H9 (cell line): ENCODE data around the gene ZNF423. TPM values are rescaled to one million over a fixed set of nuclear protein-coding genes. Genes with fewer than 3 reads are reported as not detected.
A peak's percentile ranks its signal among the peaks of the same experiment; 100 is the strongest.

Source experiments
- DNase-seq: peaks from one replicate; pipeline ENCODE4 v3.0.0-alpha.2; 2017
- H2AFZ ChIP-seq: one replicate; pipeline ENCODE4 v1.6.1; 2013; ENCODE audit warnings: mild to moderate bottlenecking, low read length, control low read depth, moderate library complexity
- H2AK5ac ChIP-seq: 2 replicates; pipeline ENCODE4 v1.6.1; 2013; ENCODE audit warnings: low read length, control low read depth, mixed read lengths; ENCODE audit not compliant: insufficient read length
- H2BK120ac ChIP-seq: one replicate; pipeline ENCODE4 v1.6.1; 2013; ENCODE audit warnings: low read depth, mild to moderate bottlenecking, low read length, control low read depth, inconsistent platforms; ENCODE audit not compliant: poor library complexity, severe bottlenecking
- H2BK12ac ChIP-seq: 2 replicates; pipeline ENCODE4 v1.6.1; 2013; ENCODE audit warnings: low read length, control low read depth, mixed read lengths, low read depth; ENCODE audit not compliant: insufficient read length
- H2BK15ac ChIP-seq: 2 replicates; pipeline ENCODE4 v1.6.1; 2013; ENCODE audit warnings: low read depth, low read length, control low read depth
- H2BK20ac ChIP-seq: one replicate; pipeline ENCODE4 v1.6.1; 2013; ENCODE audit warnings: low read depth, mild to moderate bottlenecking, low read length, control low read depth, inconsistent platforms; ENCODE audit not compliant: poor library complexity, severe bottlenecking
- H2BK5ac ChIP-seq: 2 replicates; pipeline ENCODE4 v1.6.1; 2013; ENCODE audit warnings: low read length, control low read depth, mixed read lengths; ENCODE audit not compliant: insufficient read length
- H3K14ac ChIP-seq: 2 replicates; pipeline ENCODE4 v1.6.1; 2013; ENCODE audit warnings: low read length, control low read depth; ENCODE audit not compliant: insufficient read depth
- H3K18ac ChIP-seq: 2 replicates; pipeline ENCODE4 v1.6.1; 2013; ENCODE audit warnings: low read depth, mild to moderate bottlenecking, mixed read lengths, low read length, control low read depth; ENCODE audit not compliant: insufficient read length
- H3K23ac ChIP-seq: 2 replicates; pipeline ENCODE4 v1.6.1; 2013; ENCODE audit warnings: low read length, control low read depth, mixed read lengths, low read depth; ENCODE audit not compliant: insufficient read length
- H3K23me2 ChIP-seq: 2 replicates; pipeline ENCODE4 v1.6.1; 2013; ENCODE audit warnings: low read depth, mild to moderate bottlenecking, mixed read lengths, low read length, control low read depth; ENCODE audit not compliant: insufficient read length, poor library complexity, severe bottlenecking
- H3K27ac ChIP-seq: 2 replicates; pipeline ENCODE4 v1.5.1; 2013; ENCODE audit warnings: low read length, control low read depth, mixed read lengths, low read depth; ENCODE audit not compliant: insufficient read length
- H3K27me3 ChIP-seq: 2 replicates; pipeline ENCODE4 v1.6.1; 2013; ENCODE audit warnings: low read length, control low read depth, inconsistent platforms; ENCODE audit not compliant: insufficient read depth
- H3K4ac ChIP-seq: 2 replicates; pipeline ENCODE4 v1.6.1; 2013; ENCODE audit warnings: low read depth, mild to moderate bottlenecking, control low read depth, inconsistent platforms, low read length, moderate library complexity
- H3K4me1 ChIP-seq: 2 replicates; pipeline ENCODE4 v1.6.1; 2013; ENCODE audit warnings: low read length, control low read depth, inconsistent platforms; ENCODE audit not compliant: insufficient read depth
- H3K4me2 ChIP-seq: 2 replicates; pipeline ENCODE4 v1.6.1; 2013; ENCODE audit warnings: low read length, control low read depth, mixed read lengths; ENCODE audit not compliant: insufficient read length, insufficient read depth
- H3K56ac ChIP-seq: 2 replicates; pipeline ENCODE4 v1.6.1; 2013; ENCODE audit warnings: low read depth, mild to moderate bottlenecking, mixed read lengths, low read length, control low read depth; ENCODE audit not compliant: insufficient read length
- H3K79me1 ChIP-seq: 2 replicates; pipeline ENCODE4 v1.6.1; 2013; ENCODE audit warnings: low read depth, mild to moderate bottlenecking, moderate library complexity, low read length, control low read depth, inconsistent platforms; ENCODE audit not compliant: insufficient read depth, poor library complexity, severe bottlenecking
- H3K79me2 ChIP-seq: 2 replicates; pipeline ENCODE4 v1.6.1; 2013; ENCODE audit warnings: low read length, control low read depth, inconsistent platforms; ENCODE audit not compliant: insufficient read depth
- H3K9ac ChIP-seq: 2 replicates; pipeline ENCODE4 v1.6.1; 2013; ENCODE audit warnings: low read length, control low read depth, mixed read lengths; ENCODE audit not compliant: insufficient read length; ENCODE audit errors: extremely low read depth
- H3K9me3 ChIP-seq: one replicate; pipeline ENCODE4 v1.6.1; 2013; ENCODE audit warnings: low read depth, low read length, inconsistent platforms; ENCODE audit not compliant: control insufficient read depth
- H3T11ph ChIP-seq: one replicate; pipeline ENCODE4 v1.6.1; 2013; ENCODE audit warnings: mild to moderate bottlenecking, low read length, control low read depth, inconsistent platforms
- H4K20me1 ChIP-seq: one replicate; pipeline ENCODE4 v1.6.1; 2013; ENCODE audit not compliant: control insufficient read depth, insufficient read length, insufficient read depth
- H4K5ac ChIP-seq: 2 replicates; pipeline ENCODE4 v1.6.1; 2013; ENCODE audit warnings: low read depth, mild to moderate bottlenecking, mixed read lengths, low read length, control low read depth; ENCODE audit not compliant: insufficient read length
- H4K8ac ChIP-seq: replicated peaks from 2 replicates; pipeline ENCODE4 v1.6.1; 2013; ENCODE audit warnings: low read length, control low read depth, mixed read lengths, low read depth; ENCODE audit not compliant: insufficient read length
- H4K91ac ChIP-seq: 2 replicates; pipeline ENCODE4 v1.6.1; 2013; ENCODE audit warnings: low read depth, mild to moderate bottlenecking, moderate library complexity, mixed read lengths, low read length, control low read depth; ENCODE audit not compliant: insufficient read length
- H3K27ac Mint-ChIP-seq, 3 experiments: 2 replicates in 2 of 3; 3 replicates in 1 of 3; pipeline ENCODE4 v1.8.0; 2020 to 2021; ENCODE audit warnings: mixed read lengths in 3 of 3, mild to moderate bottlenecking in 1 of 3, moderate library complexity in 1 of 3
- H3K27me3 Mint-ChIP-seq: 2 replicates; pipeline ENCODE4 v1.8.0; 2021; ENCODE audit warnings: low read depth, mild to moderate bottlenecking, moderate library complexity, mixed read lengths
- H3K36me3 Mint-ChIP-seq, 3 experiments: 2 replicates in 2 of 3; 3 replicates in 1 of 3; pipeline ENCODE4 v1.8.0; 2020 to 2021; ENCODE audit warnings: low read depth in 3 of 3, mixed read lengths in 3 of 3; ENCODE audit not compliant: insufficient read depth in 1 of 3
- H3K4me1 Mint-ChIP-seq, 2 experiments: 2 replicates each; pipeline ENCODE4 v1.8.0; 2020; ENCODE audit warnings: mixed read lengths in 2 of 2
- H3K4me3 Mint-ChIP-seq, 2 experiments: 2 replicates in 1 of 2; 3 replicates in 1 of 2; pipeline ENCODE4 v1.8.0; 2020 to 2021; ENCODE audit warnings: mild to moderate bottlenecking in 2 of 2, mixed read lengths in 2 of 2, moderate library complexity in 1 of 2
- H3K9me3 Mint-ChIP-seq, 2 experiments: 2 replicates in 1 of 2; 3 replicates in 1 of 2; pipeline ENCODE4 v1.8.0; 2020; ENCODE audit warnings: mild to moderate bottlenecking in 2 of 2, mixed read lengths in 2 of 2, moderate library complexity in 1 of 2
- WGBS: extraction: QIAGEN DNeasy Blood & Tissue Kit; methylation state at CpG from one replicate; pipeline ENCODE4 v1.1.7; 2013; ENCODE audit warnings: missing lambda C conversion rate, low lambda C conversion rate, mixed read lengths; ENCODE audit not compliant: insufficient read length; ENCODE audit errors: extremely low coverage; 5-methylcytosine and 5-hydroxymethylcytosine counted together
- total RNA-seq: library from RNA; stranded (reverse); gene quantifications from 2 replicates; pipeline ENCODE4 v1.2.1, GENCODE V29; 2021
- TF ChIP-seq, protein P1 (sequence below): fragments of 200-600 bp; sonication (generic); conservative IDR thresholded peaks from 3 replicates; pipeline ENCODE4 v1.8.0; 2021; ENCODE audit warnings: antibody characterized with exemption, mild to moderate bottlenecking

ZNF423 gene
- total RNA-seq, 1 experiment from 2014 or later, result 51.5 TPM

DNA sequence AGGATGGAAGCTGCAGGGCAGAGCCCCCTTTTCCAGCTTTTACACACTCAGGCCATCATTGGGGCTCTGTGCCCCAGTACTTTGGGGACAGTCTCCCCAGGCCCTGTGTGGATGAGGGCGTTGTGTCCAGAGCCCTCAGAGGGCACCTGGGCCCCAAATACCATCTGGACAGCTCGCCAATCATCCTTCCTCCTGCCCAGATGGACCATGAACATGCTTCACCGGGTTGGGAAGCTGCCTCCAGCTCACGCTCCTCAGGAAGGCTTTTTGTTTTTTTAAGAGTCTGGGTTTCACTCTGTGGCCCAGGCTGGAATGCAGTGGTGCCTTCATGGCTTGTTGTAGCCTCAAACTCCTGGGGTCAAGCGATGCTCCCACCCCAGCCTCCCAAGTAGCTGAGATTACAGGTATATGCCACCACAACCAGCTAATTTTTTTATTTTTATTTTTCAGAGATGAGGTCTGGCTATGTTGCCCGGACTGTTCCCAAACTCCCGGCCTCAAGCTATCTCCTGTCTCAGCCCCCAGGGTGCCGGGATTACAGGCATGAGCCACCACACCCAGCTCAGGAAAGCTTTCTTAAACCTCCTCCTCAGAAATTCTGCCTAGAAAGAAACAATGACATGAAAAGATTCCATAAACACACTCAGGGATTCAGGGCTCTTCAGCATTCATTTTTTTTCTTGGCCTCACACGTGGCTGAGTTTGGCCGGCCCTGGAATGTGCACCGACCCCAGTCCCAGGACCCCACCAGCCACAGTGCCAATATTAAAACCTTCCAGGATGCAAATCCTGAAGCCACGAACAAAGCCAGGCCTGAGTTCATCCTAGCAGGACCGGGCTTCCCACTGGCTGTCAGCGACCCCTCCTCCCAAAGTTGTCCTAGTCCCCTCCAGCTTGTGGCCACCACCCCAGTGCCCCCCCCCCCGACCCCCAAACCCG is 27.4 kb upstream of the ZNF423 start:
- TF ChIP-seq, protein P1, sequence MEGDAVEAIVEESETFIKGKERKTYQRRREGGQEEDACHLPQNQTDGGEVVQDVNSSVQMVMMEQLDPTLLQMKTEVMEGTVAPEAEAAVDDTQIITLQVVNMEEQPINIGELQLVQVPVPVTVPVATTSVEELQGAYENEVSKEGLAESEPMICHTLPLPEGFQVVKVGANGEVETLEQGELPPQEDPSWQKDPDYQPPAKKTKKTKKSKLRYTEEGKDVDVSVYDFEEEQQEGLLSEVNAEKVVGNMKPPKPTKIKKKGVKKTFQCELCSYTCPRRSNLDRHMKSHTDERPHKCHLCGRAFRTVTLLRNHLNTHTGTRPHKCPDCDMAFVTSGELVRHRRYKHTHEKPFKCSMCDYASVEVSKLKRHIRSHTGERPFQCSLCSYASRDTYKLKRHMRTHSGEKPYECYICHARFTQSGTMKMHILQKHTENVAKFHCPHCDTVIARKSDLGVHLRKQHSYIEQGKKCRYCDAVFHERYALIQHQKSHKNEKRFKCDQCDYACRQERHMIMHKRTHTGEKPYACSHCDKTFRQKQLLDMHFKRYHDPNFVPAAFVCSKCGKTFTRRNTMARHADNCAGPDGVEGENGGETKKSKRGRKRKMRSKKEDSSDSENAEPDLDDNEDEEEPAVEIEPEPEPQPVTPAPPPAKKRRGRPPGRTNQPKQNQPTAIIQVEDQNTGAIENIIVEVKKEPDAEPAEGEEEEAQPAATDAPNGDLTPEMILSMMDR, result no peak
- no peak overlapping the region for H2BK120ac ChIP-seq
- no CpG with 5 or more reads among the region's 16 CpGs for WGBS
- no peaks in the 10 kb centered on the region for H3K27me3 ChIP-seq
- H3K27ac Mint-ChIP-seq, result peak overlapping the region in 1 of 3 experiments; percentile 94; a peak in 2 of 7 replicates
- H3K4me3 Mint-ChIP-seq, result peak overlapping the region in 1 of 2 experiments; percentile 61; a peak in 2 of 5 replicates
- H3K14ac ChIP-seq, result no peak overlapping the region
- no peak overlapping the region for H2BK15ac ChIP-seq
- no peak overlapping the region for H2BK12ac ChIP-seq
- no peak overlapping the region for H2AK5ac ChIP-seq
- H3K4ac ChIP-seq, result no peak overlapping the region
- H4K5ac ChIP-seq, result no peak overlapping the region
- no peak overlapping the region for H2BK20ac ChIP-seq
- no peak overlapping the region for H3K56ac ChIP-seq
- H3K4me2 ChIP-seq, result no peak overlapping the region
- peaks cover 17 to 26% of the 10 kb centered on the region in 2 experiments for H3K4me1 Mint-ChIP-seq
- no peak overlapping the region for H3K9ac ChIP-seq
- H3K23me2 ChIP-seq, result no peaks in the 10 kb centered on the region
- no peaks in the 10 kb centered on the region for H3K79me1 ChIP-seq
- no peak for DNase-seq
- H3K36me3 Mint-ChIP-seq, result no peaks in the 10 kb centered on the region
- no peaks in the 10 kb centered on the region for H3K4me1 ChIP-seq
- H4K8ac ChIP-seq, result no peak overlapping the region
- H3T11ph ChIP-seq, result no peak overlapping the region
- H4K91ac ChIP-seq, result no peak overlapping the region
- no peaks in the 10 kb centered on the region for H3K9me3 Mint-ChIP-seq
- H3K23ac ChIP-seq, result no peak overlapping the region
- H3K18ac ChIP-seq, result no peak overlapping the region
- H3K9me3 ChIP-seq, result no peaks in the 10 kb centered on the region
- H2BK5ac ChIP-seq, result no peak overlapping the region
- H3K79me2 ChIP-seq, result no peaks in the 10 kb centered on the region
- no peak overlapping the region for H2AFZ ChIP-seq
- no peak overlapping the region for H3K27ac ChIP-seq
- H3K27me3 Mint-ChIP-seq, result peaks cover 9% of the 10 kb centered on the region
- H4K20me1 ChIP-seq, result no peaks in the 10 kb centered on the region
